ENCODE data around the gene DRAM1.

Gene DRAM1

DNA sequence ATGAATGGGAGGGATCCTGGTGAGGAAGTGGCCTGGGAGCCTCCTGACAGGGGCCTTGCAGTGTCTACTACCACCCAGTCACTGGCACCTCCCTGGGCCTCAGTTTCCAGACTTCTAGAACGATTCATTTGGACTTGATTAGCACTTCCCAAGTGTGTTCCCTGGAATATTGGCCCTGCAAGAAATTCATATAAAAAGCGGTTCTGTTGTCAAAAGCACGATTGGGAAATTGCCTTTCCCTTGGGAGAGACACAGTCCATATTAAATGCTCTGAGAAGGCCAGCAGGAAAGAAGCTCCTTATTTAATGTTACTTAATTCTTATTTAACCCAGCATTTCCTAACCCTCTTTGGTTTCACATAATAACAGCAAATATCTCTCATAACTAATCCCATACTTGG is 61.9 kb downstream of the DRAM1 start:
- H3K4me3 ChIP-seq (ENCODE audit: low read depth, low read length): no peak overlapping the region
- no peak for DNase-seq
- H3K9me3 ChIP-seq (ENCODE audit: severe bottlenecking): no peaks in the 10 kb centered on the region
- H3K27me3 ChIP-seq (ENCODE audit: insufficient read depth, low read depth, severe bottlenecking): no peaks in the 10 kb centered on the region
- TF ChIP-seq, protein P1, sequence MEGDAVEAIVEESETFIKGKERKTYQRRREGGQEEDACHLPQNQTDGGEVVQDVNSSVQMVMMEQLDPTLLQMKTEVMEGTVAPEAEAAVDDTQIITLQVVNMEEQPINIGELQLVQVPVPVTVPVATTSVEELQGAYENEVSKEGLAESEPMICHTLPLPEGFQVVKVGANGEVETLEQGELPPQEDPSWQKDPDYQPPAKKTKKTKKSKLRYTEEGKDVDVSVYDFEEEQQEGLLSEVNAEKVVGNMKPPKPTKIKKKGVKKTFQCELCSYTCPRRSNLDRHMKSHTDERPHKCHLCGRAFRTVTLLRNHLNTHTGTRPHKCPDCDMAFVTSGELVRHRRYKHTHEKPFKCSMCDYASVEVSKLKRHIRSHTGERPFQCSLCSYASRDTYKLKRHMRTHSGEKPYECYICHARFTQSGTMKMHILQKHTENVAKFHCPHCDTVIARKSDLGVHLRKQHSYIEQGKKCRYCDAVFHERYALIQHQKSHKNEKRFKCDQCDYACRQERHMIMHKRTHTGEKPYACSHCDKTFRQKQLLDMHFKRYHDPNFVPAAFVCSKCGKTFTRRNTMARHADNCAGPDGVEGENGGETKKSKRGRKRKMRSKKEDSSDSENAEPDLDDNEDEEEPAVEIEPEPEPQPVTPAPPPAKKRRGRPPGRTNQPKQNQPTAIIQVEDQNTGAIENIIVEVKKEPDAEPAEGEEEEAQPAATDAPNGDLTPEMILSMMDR (IDR thresholded peaks at IDR 0.05; ENCODE audit: low read depth, low read length): no peak
- H3K36me3 ChIP-seq: no peaks in the 10 kb centered on the region
- H3K27ac ChIP-seq: no peak overlapping the region

DNA sequence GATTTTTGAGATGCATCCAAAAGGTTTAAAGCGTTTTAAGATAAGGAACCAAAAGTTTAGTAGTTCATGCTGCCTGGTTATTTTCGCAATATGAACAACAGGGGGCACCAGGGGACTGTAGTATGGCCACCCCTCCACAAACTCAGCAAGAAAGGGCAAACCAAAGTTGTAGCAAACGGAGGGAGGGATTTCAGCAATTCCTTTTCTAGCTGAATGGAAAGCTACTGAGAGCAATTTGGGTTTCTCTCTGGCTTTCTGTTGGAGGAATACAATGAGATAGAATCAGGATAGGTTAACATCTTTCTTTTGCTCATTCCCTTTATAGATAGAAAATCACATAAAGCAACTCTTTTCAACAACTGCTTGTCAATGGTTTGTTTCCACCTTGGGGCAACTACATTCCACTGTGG is 62.5 kb downstream of the DRAM1 start:
- Histone ChIP-seq H3K9me3 (ENCODE audit: severe bottlenecking) (no peaks in the 10 kb centered on the region), H3K27me3 (ENCODE audit: insufficient read depth, low read depth, severe bottlenecking) (no peaks in the 10 kb centered on the region), H3K36me3 (no peaks in the 10 kb centered on the region), H3K4me3 (ENCODE audit: low read depth, low read length) (no peak overlapping the region), H3K27ac (no peak overlapping the region)
- TF ChIP-seq, protein P1 (IDR thresholded peaks at IDR 0.05; ENCODE audit: low read depth, low read length): peak; percentile 67
- peak; percentile 38 for DNase-seq

DNA sequence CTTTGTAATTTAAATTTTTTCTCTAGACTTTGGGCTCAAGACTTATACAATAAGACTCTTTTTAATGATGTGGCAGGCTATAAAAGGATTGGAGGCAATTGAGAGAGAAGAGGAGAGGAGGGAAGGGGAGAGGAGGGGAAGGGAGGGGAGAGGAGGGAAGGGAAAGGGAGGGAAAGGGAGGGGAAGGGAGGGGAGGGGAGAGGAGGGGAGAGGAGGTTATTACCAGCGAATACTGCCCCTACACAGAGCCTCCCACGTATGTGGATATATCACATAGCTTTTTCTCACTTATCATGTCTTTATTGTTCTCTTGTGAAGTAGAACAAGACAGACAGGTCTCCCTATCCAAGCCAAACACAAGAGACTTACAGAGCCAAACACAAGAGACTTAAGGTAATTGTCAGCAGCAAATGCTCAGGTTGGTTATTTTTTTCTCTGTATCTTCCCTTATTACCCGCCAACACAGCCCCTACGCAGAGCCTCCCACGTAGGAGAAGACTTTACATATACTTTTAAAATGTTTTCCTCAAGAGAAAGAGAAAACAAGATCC is 63.1 kb downstream of the DRAM1 start:
- Histone ChIP-seq H3K27me3 (ENCODE audit: insufficient read depth, low read depth, severe bottlenecking) (no peaks in the 10 kb centered on the region), H3K4me3 (ENCODE audit: low read depth, low read length) (no peak overlapping the region), H3K9me3 (ENCODE audit: severe bottlenecking) (no peaks in the 10 kb centered on the region), H3K36me3 (no peaks in the 10 kb centered on the region), H3K27ac (no peak overlapping the region)
- TF ChIP-seq, protein P1 (IDR thresholded peaks at IDR 0.05; ENCODE audit: low read depth, low read length): no peak
- no peak for DNase-seq

DNA sequence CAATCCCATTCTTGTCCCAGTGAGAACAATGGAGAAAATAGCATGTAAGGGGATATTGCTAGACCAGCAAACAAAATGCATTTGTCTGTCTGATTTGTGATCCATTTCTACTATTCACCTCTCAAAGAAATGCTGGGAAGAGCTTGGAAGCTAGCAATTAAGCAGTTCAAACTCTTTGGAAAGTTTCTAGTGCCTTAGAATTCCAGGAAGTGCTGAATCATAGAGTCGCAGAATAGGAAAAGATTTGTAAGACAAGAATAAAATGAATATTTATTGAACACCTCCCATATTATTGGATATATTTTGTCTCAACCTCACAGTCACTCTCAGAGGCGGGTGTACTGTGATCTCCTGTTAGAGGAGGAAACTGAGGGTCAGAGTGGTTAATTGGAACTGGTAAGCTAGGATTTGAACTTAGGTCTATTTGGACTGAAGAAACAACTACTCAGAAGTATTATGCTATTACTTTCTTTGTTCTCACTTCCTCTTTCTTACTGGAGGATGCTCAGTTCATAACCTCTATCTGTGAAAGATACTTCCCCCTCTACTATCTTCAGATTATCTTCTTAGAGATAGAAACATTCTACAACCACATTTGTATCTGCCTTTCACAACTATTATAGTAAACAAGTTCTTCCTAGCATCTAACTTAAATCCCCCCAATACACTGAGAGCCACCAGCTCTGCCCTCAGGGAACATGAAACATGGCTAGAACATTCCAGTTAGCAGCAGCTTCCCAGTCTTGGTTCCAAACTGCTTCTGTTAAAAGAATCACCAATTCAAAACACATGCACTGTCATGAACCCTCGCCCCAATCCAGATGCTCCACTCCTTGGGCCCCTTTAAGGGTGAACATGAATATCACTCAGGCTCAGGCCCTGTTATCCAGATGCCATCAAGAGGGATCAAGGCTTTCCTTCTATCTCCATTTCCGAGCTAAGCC is 64.2 kb downstream of the DRAM1 start:
- Histone ChIP-seq H3K27me3 (ENCODE audit: insufficient read depth, low read depth, severe bottlenecking) (no peaks in the 10 kb centered on the region), H3K27ac (no peak overlapping the region), H3K4me3 (ENCODE audit: low read depth, low read length) (no peak overlapping the region), H3K36me3 (no peaks in the 10 kb centered on the region), H3K9me3 (ENCODE audit: severe bottlenecking) (no peaks in the 10 kb centered on the region)
- TF ChIP-seq, protein P1 (IDR thresholded peaks at IDR 0.05; ENCODE audit: low read depth, low read length): no peak
- no peak for DNase-seq

DNA sequence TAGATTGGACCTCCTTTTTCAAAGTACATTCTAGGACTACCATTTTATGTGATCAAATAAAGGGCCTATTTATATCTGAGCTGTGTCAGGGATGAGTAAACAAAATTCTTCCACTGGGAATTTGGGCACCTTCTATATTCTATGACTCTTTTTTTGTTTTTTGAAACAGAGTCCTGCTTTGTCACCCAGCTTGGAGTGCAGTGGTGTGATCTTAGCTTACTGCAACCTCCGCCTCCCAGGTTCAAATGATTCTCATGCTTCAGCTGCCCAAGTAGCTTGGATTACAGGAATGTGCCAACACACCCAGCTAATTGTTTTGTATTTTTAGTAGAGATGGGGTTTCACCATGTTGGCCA is 64.8 kb downstream of the DRAM1 start:
- H3K27ac ChIP-seq: no peak overlapping the region
- no peak for DNase-seq
- H3K27me3 ChIP-seq (ENCODE audit: insufficient read depth, low read depth, severe bottlenecking): no peaks in the 10 kb centered on the region
- no peak overlapping the region for H3K4me3 ChIP-seq (ENCODE audit: low read depth, low read length)
- H3K9me3 ChIP-seq (ENCODE audit: severe bottlenecking): no peaks in the 10 kb centered on the region
- H3K36me3 ChIP-seq: no peaks in the 10 kb centered on the region
- TF ChIP-seq, protein P1 (IDR thresholded peaks at IDR 0.05; ENCODE audit: low read depth, low read length): no peak

Measured in WERI-Rb-1 (cell line).